ENCODE measurements around the gene DNAJC27.

DNA sequence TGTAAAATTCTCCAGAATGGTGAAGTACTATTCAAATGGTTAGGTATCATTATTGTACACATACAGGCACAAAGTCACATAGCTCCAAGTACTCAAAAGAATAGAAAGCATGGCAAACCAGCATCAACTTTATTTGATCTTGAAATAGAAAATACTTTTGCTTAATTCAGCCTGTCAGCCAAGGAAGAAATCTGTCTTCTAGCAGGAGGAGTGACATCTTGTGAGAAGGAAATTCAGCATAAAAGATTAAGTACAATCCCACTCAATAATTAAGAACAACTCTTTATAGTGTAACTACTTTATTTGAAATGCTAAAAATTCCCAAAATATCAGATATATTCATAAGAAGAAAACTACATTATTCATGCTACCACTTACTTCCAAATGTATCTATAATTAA is 15.8 kb downstream of the DNAJC27 start:
- no peak for TF ChIP-seq CTCF (IDR thresholded peaks at IDR 0.05; ENCODE audit: low read depth, low read length)
- no peak for TF ChIP-seq EZH2phosphoT487 (IDR thresholded peaks at IDR 0.05; ENCODE audit: low read depth)
